CD4-positive, alpha-beta memory T cell (primary cell): Measurements from ENCODE around the gene ARID5B. TPM values are rescaled to one million over a fixed set of nuclear protein-coding genes. Genes with fewer than 3 reads are reported as not detected.

ENCODE experiments used
- CTCF ChIA-PET: fragments of 350-600 bp; sonication (Branson Sonifier 250); formaldehyde crosslinking; loops from one replicate; lab custom pipeline; 2021; ENCODE audit warnings: inconsistent platforms; ENCODE audit not compliant: partially characterized antibody; lab: Charles Lee
- POLR2A ChIA-PET: fragments of 350-600 bp; sonication (Branson Sonifier 250); formaldehyde crosslinking; loops from one replicate; lab custom pipeline; 2021; ENCODE audit not compliant: partially characterized antibody; lab: Charles Lee
- DNase-seq, 5 donors: peaks; one replicate each; pipeline versions ENCODE4 v3.0.0 to v3.0.0-alpha.2; 2020 to 2022; ENCODE audit warnings: mixed read lengths in 1 of 5
- H3K27ac ChIP-seq: one replicate; pipeline ENCODE4 v1.7.0; 2013; ENCODE audit warnings: low read depth, low read length
- H3K27me3 ChIP-seq: 2 replicates; pipeline ENCODE4 v1.7.0; 2013; ENCODE audit warnings: mild to moderate bottlenecking, low read length, moderate library complexity; ENCODE audit not compliant: insufficient read depth
- H3K36me3 ChIP-seq: 2 replicates; pipeline ENCODE4 v1.7.0; 2013; ENCODE audit warnings: mild to moderate bottlenecking, low read length, moderate library complexity; ENCODE audit not compliant: insufficient read depth
- H3K4me1 ChIP-seq: 2 replicates; pipeline ENCODE4 v1.7.0; 2013; ENCODE audit warnings: mild to moderate bottlenecking, low read length, moderate library complexity; ENCODE audit not compliant: insufficient read depth
- H3K4me3 ChIP-seq, 2 donors: one replicate each; pipeline ENCODE4 v1.7.0; 2013; ENCODE audit warnings: low read length in 2 of 2, mild to moderate bottlenecking in 1 of 2
- H3K9me3 ChIP-seq, 2 donors: one replicate each; pipeline ENCODE4 v1.7.0; 2013; ENCODE audit warnings: low read length in 2 of 2, control low read depth in 1 of 2; ENCODE audit not compliant: control insufficient read depth in 1 of 2
- H3K27ac Mint-ChIP-seq, 7 donors: one replicate each; pipeline ENCODE4 v1.8.0; 2020 to 2021; ENCODE audit warnings: mixed read lengths in 7 of 7, mild to moderate bottlenecking in 6 of 7, inconsistent platforms in 3 of 7, moderate library complexity in 3 of 7
- H3K27me3 Mint-ChIP-seq, 2 donors: one replicate each; pipeline ENCODE4 v1.8.0; 2020 to 2021; ENCODE audit warnings: mixed read lengths in 2 of 2
- H3K36me3 Mint-ChIP-seq, 2 donors: one replicate each; pipeline ENCODE4 v1.8.0; 2020 to 2021; ENCODE audit warnings: mixed read lengths in 2 of 2, inconsistent platforms in 1 of 2, mild to moderate bottlenecking in 1 of 2
- H3K4me1 Mint-ChIP-seq, 4 donors: one replicate each; pipeline ENCODE4 v1.8.0; 2020 to 2021; ENCODE audit warnings: mixed read lengths in 4 of 4, mild to moderate bottlenecking in 1 of 4
- H3K4me3 Mint-ChIP-seq, 8 donors: one replicate each; pipeline ENCODE4 v1.8.0; 2020 to 2021; ENCODE audit warnings: mixed read lengths in 8 of 8, mild to moderate bottlenecking in 7 of 8, moderate library complexity in 6 of 8, inconsistent platforms in 3 of 8
- H3K9me3 Mint-ChIP-seq, 8 donors: one replicate each; pipeline ENCODE4 v1.8.0; 2020 to 2021; ENCODE audit warnings: mixed read lengths in 8 of 8, mild to moderate bottlenecking in 5 of 8, inconsistent platforms in 3 of 8, moderate library complexity in 1 of 8
- intact Hi-C: fragments of 100-400 bp; cut with micrococcal nuclease; formaldehyde crosslinking; loops from one replicate; pipeline ENCODE4 v1.15.1; 2023
- polyA plus RNA-seq, 2 donors: library from polyadenylated mRNA; unstranded; fragments of 300-500 nt; fragmentation: Illumina TruSeq; gene quantifications; one replicate each; pipeline ENCODE4 v1.2.3, GENCODE V29; 2021
- total RNA-seq, 2 experiments: library from RNA; stranded (reverse); gene quantifications; one replicate each; pipeline ENCODE4 v1.2.3, GENCODE V29; 2021

ARID5B gene
- total and polyA plus RNA-seq, 4 experiments from 2014 or later: 30.9 to 49.6 (median 41.9) TPM

- Histone ChIP-seq H3K4me3 (no peak overlapping the region), H3K27ac (no peak overlapping the region), H3K36me3 (no peaks in the 10 kb centered on the region), H3K27me3 (no peaks in the 10 kb centered on the region), H3K4me1 (peaks cover 27% of the 10 kb centered on the region), H3K9me3 (no peaks in the 10 kb centered on the region)
- no peak for DNase-seq
- Mint-ChIP-seq H3K27ac (peak overlapping the region in 2 of 7 donors; percentile 11 to 20), H3K27me3 (no peaks in the 10 kb centered on the region), H3K4me3 (no peak overlapping the region), H3K36me3 (no peaks in the 10 kb centered on the region), H3K4me1 (peaks cover 26 to 34% (median 28%) of the 10 kb centered on the region in 4 donors), H3K9me3 (no peaks in the 10 kb centered on the region)
- ChIA-PET POLR2A (no interaction called here), CTCF (no interaction called here)
- intact Hi-C loops: no loop called here
Measured at GRCh38 chr10:62112300-62112699, 210.8 kb downstream of the ARID5B start.

- Mint-ChIP-seq H3K27ac (no peak overlapping the region), H3K4me3 (no peak overlapping the region), H3K4me1 (peaks cover 23 to 32% (median 27%) of the 10 kb centered on the region in 4 donors), H3K27me3 (no peaks in the 10 kb centered on the region), H3K9me3 (no peaks in the 10 kb centered on the region), H3K36me3 (no peaks in the 10 kb centered on the region)
- ChIA-PET CTCF (no interaction called here), POLR2A (no interaction called here)
- no peaks in the 10 kb centered on the region for H3K36me3 ChIP-seq
- DNase-seq: no peak
- no peaks in the 10 kb centered on the region for H3K9me3 ChIP-seq
- H3K27me3 ChIP-seq: no peaks in the 10 kb centered on the region
- H3K27ac ChIP-seq: no peak overlapping the region
- H3K4me1 ChIP-seq: peaks cover 26% of the 10 kb centered on the region
- H3K4me3 ChIP-seq: no peak overlapping the region
- intact Hi-C loops: no loop called here
Measured at GRCh38 chr10:62112963-62113362, 211.5 kb downstream of the ARID5B start.

GRCh38 chr10:62113680-62114079 is 212.2 kb downstream of the ARID5B start:
- H3K27ac Mint-ChIP-seq: no peak overlapping the region
- H3K9me3 ChIP-seq: no peaks in the 10 kb centered on the region
- no peak overlapping the region for H3K27ac ChIP-seq
- ChIA-PET POLR2A (no interaction called here), CTCF (no interaction called here)
- no peaks in the 10 kb centered on the region for H3K27me3 Mint-ChIP-seq
- no peaks in the 10 kb centered on the region for H3K27me3 ChIP-seq
- no peaks in the 10 kb centered on the region for H3K36me3 Mint-ChIP-seq
- H3K36me3 ChIP-seq: no peaks in the 10 kb centered on the region
- H3K4me1 Mint-ChIP-seq: peaks cover 20 to 32% (median 24%) of the 10 kb centered on the region in 4 donors
- DNase-seq: no peak
- no peak overlapping the region for H3K4me3 Mint-ChIP-seq
- peaks cover 22% of the 10 kb centered on the region for H3K4me1 ChIP-seq
- intact Hi-C loops: no loop called here
- H3K4me3 ChIP-seq: no peak overlapping the region
- no peaks in the 10 kb centered on the region for H3K9me3 Mint-ChIP-seq

- CTCF ChIA-PET: no interaction called here
- no peak overlapping the region for H3K27ac Mint-ChIP-seq
Measured at GRCh38 chr10:62115321-62115720, 213.8 kb downstream of the ARID5B start.

DNA sequence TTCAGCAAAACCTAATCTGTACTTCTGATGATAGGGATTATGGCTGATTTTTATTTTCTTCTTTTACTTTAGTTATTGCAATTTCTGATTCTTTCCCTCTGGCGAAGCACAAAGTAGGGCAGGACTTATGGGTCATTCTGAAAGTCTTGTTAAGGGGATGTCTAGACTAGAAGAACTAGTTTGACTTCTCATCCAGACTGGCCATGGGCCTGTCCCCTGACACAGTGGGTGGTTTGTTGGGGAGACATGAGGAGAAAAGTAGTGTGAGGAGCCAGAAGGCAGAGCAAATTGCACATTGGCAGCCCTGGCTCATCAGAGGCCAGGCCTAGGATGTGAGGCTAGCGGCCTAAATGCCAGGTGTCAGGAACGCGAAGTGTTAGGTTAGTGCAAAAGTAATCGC is 214.3 kb downstream of the ARID5B start:
- no peak for DNase-seq
- no peaks in the 10 kb centered on the region for H3K36me3 ChIP-seq
- no peaks in the 10 kb centered on the region for H3K9me3 ChIP-seq
- Mint-ChIP-seq H3K27ac (peak overlapping the region in 4 of 7 donors; percentile 3 to 62 (median 42)), H3K27me3 (no peaks in the 10 kb centered on the region), H3K36me3 (peaks cover 0 to 4% of the 10 kb centered on the region in 2 donors), H3K4me1 (peaks cover 7 to 21% (median 10%) of the 10 kb centered on the region in 4 donors), H3K4me3 (no peak overlapping the region), H3K9me3 (no peaks in the 10 kb centered on the region)
- intact Hi-C loops: no loop called here
- peaks cover 6% of the 10 kb centered on the region for H3K4me1 ChIP-seq
- H3K4me3 ChIP-seq: no peak overlapping the region
- H3K27me3 ChIP-seq: no peaks in the 10 kb centered on the region
- H3K27ac ChIP-seq: no peak overlapping the region
- CTCF ChIA-PET: no interaction called here
- POLR2A ChIA-PET: no interaction called here

More at GRCh38 chr10:62115321-62115720, 213.8 kb downstream of the ARID5B start:
- intact Hi-C loops: no loop called here
- DNase-seq: no peak
- H3K27ac ChIP-seq: no peak overlapping the region
- H3K36me3 ChIP-seq: no peaks in the 10 kb centered on the region
- peaks cover 9 to 24% (median 11%) of the 10 kb centered on the region in 4 donors for H3K4me1 Mint-ChIP-seq
- peaks cover 0 to 4% of the 10 kb centered on the region in 2 donors for H3K36me3 Mint-ChIP-seq
- no peaks in the 10 kb centered on the region for H3K9me3 Mint-ChIP-seq
- no peaks in the 10 kb centered on the region for H3K27me3 Mint-ChIP-seq
- H3K27me3 ChIP-seq: no peaks in the 10 kb centered on the region
- H3K9me3 ChIP-seq: no peaks in the 10 kb centered on the region
- H3K4me1 ChIP-seq: peaks cover 6% of the 10 kb centered on the region
- H3K4me3 ChIP-seq: no peak overlapping the region
- no peak overlapping the region for H3K4me3 Mint-ChIP-seq
- POLR2A ChIA-PET: no interaction called here

- POLR2A ChIA-PET: no interaction called here
- H3K27ac Mint-ChIP-seq: peak overlapping the region in 1 of 7 donors; percentile 54
- peaks cover 0 to 4% of the 10 kb centered on the region in 2 donors for H3K36me3 Mint-ChIP-seq
- H3K27me3 ChIP-seq: no peaks in the 10 kb centered on the region
- no peak overlapping the region for H3K4me3 ChIP-seq
- H3K4me1 ChIP-seq: peaks cover 15% of the 10 kb centered on the region
- DNase-seq: no peak
- no peaks in the 10 kb centered on the region for H3K36me3 ChIP-seq
- peaks cover 0 to under 1% (median 0%) of the 10 kb centered on the region in 8 donors for H3K9me3 Mint-ChIP-seq
- peaks cover 16 to 25% (median 17%) of the 10 kb centered on the region in 4 donors for H3K4me1 Mint-ChIP-seq
- H3K27ac ChIP-seq: no peak overlapping the region
- CTCF ChIA-PET: interaction anchor here (0.5 kb wide), 1 partner anchor 10 kb away, joined by 3 read pairs; no protein-coding TSS in a partner anchor
- intact Hi-C loops: no loop called here
- H3K9me3 ChIP-seq: no peaks in the 10 kb centered on the region
- H3K4me3 Mint-ChIP-seq: no peak overlapping the region
- no peaks in the 10 kb centered on the region for H3K27me3 Mint-ChIP-seq
Measured at GRCh38 chr10:62116896-62117295, 215.4 kb downstream of the ARID5B start.

GRCh38 chr10:62121187-62121530 is 219.7 kb downstream of the ARID5B start:
- DNase-seq: peak in 1 of 5 donors; percentile 15
- Mint-ChIP-seq H3K4me3 (peak overlapping the region in 7 of 8 donors; percentile 6 to 62 (median 41)), H3K4me1 (peaks cover 16 to 34% (median 22%) of the 10 kb centered on the region in 4 donors), H3K27me3 (no peaks in the 10 kb centered on the region), H3K27ac (peak overlapping the region in 5 of 7 donors; percentile 15 to 83 (median 37)), H3K36me3 (peaks cover 2 to 4% of the 10 kb centered on the region in 2 donors), H3K9me3 (peaks cover 4 to 28% (median 21%) of the 10 kb centered on the region in 8 donors)
- intact Hi-C loops: loop anchor here (2.0 kb wide), 1 partner anchor 62 kb away; no protein-coding TSS in a partner anchor
- Histone ChIP-seq H3K9me3 (no peaks in the 10 kb centered on the region), H3K4me1 (peaks cover 15% of the 10 kb centered on the region), H3K36me3 (no peaks in the 10 kb centered on the region), H3K27me3 (no peaks in the 10 kb centered on the region), H3K27ac (no peak overlapping the region), H3K4me3 (no peak overlapping the region)
- ChIA-PET POLR2A (no interaction called here), CTCF (no interaction called here)
